H1 (cell line): ENCODE measurements around the gene PDE1C.

Source experiments
- CTCF ChIP-seq, 3 experiments: IDR thresholded peaks; 1 replicate in 2 of 3; 2 replicates in 1 of 3; pipeline versions ENCODE4 v1.5.1 to v1.6.1; 2011; ENCODE audit warnings: low read length in 3 of 3, mild to moderate bottlenecking in 3 of 3, inconsistent platforms in 2 of 3, low read depth in 1 of 3, moderate library complexity in 1 of 3; ENCODE audit not compliant: insufficient read depth in 1 of 3; ENCODE audit errors: control extremely low read depth in 1 of 3
- EGR1 ChIP-seq: IDR thresholded peaks from 2 replicates; pipeline ENCODE4 v1.6.1; 2011; ENCODE audit warnings: low read depth, low read length, borderline replicate concordance
- EZH2 ChIP-seq: fragments of 200-600 bp; sonication (generic); IDR thresholded peaks from 2 replicates; pipeline ENCODE4 v1.7.1; 2012; ENCODE audit warnings: low read depth, mild to moderate bottlenecking, moderate library complexity, low read length, inconsistent platforms; ENCODE audit not compliant: severe bottlenecking
- GABPA ChIP-seq: IDR thresholded peaks from 2 replicates; pipeline ENCODE4 v1.6.1; 2011; ENCODE audit warnings: mild to moderate bottlenecking, low read length, moderate library complexity, borderline replicate concordance; ENCODE audit not compliant: insufficient read depth
- POLR2A ChIP-seq, 2 experiments: IDR thresholded peaks; 1 replicate in 1 of 2; 2 replicates in 1 of 2; pipeline ENCODE4 v1.6.1; 2011; ENCODE audit warnings: low read depth in 2 of 2, low read length in 2 of 2, mild to moderate bottlenecking in 2 of 2; ENCODE audit errors: control extremely low read depth in 1 of 2
- POU5F1 ChIP-seq: IDR thresholded peaks from 2 replicates; pipeline ENCODE4 v1.6.1; 2011; ENCODE audit warnings: low read depth, mild to moderate bottlenecking, low read length, moderate library complexity
- SIN3A ChIP-seq, 2 experiments: IDR thresholded peaks in 1 of 2; conservative IDR thresholded peaks in 1 of 2; 2 replicates each; pipeline ENCODE4 v1.6.1; 2011 to 2012; ENCODE audit warnings: low read length in 2 of 2, improper control_type of control experiment in 1 of 2, low read depth in 1 of 2, mild to moderate bottlenecking in 1 of 2
- SP1 ChIP-seq: IDR thresholded peaks from 2 replicates; pipeline ENCODE4 v1.6.1; 2011; ENCODE audit warnings: low read depth, low read length
- SUZ12 ChIP-seq: fragments of 200-600 bp; sonication (generic); IDR thresholded peaks from 2 replicates; pipeline ENCODE4 v1.6.1; 2012; ENCODE audit warnings: mild to moderate bottlenecking, inconsistent platforms, low read length, moderate library complexity, mixed read lengths
- TCF12 ChIP-seq: IDR thresholded peaks from 2 replicates; pipeline ENCODE4 v1.6.1; 2011; ENCODE audit warnings: low read depth, mild to moderate bottlenecking, low read length
- USF2 ChIP-seq: IDR thresholded peaks from 2 replicates; pipeline ENCODE4 v1.6.1; 2011; ENCODE audit warnings: low read length, improper control_type of control experiment

- TF ChIP-seq SUZ12, result no peak
- TF ChIP-seq SIN3A (conservative IDR thresholded peaks at IDR 0.05 in 1 of 2, IDR thresholded peaks at IDR 0.05 in 1 of 2; ENCODE audit: low read depth in 1 of 2, low read length in 2 of 2), result no peak
- TF ChIP-seq USF2, result no peak
- TF ChIP-seq EGR1, result no peak
- no peak for TF ChIP-seq EZH2
- TF ChIP-seq CTCF (IDR thresholded peaks at IDR 0.05; ENCODE audit: control extremely low read depth in 1 of 3, insufficient read depth in 1 of 3, low read depth in 1 of 3, low read length in 3 of 3), result no peak
- no peak for TF ChIP-seq SP1
- no peak for TF ChIP-seq POU5F1
- no peak for TF ChIP-seq GABPA
- no peak for TF ChIP-seq POLR2A (IDR thresholded peaks at IDR 0.05; ENCODE audit: control extremely low read depth in 1 of 2, low read depth in 2 of 2, low read length in 2 of 2)
- TF ChIP-seq TCF12, result no peak
These were observed 99.0 kb downstream of the PDE1C start for GRCh38 chr7:31971049-31971667.
